BJ (cell line): ENCODE measurements around the gene CHST8. TPM values are rescaled to one million over a fixed set of nuclear protein-coding genes. Genes with fewer than 3 reads are reported as not detected.
"Not testable (repeated sequence)": the region's sequence is repeated elsewhere in the genome, so short reads cannot be mapped to it uniquely, and the experiment has no call there.

Source experiments
- CTCF ChIA-PET: fragments of 350-600 bp; formaldehyde crosslinking; extraction: SDS; loops from one replicate; lab custom pipeline; 2021; ENCODE audit warnings: antibody characterized with exemption, inconsistent platforms; lab: Yijun Ruan, JAX
- POLR2A ChIA-PET: fragments of 300-600 bp; sonication (Branson Sonifier 250); formaldehyde crosslinking; extraction: SDS; loops from one replicate; lab custom pipeline; 2021; ENCODE audit warnings: antibody characterized with exemption; lab: Charles Lee
- DNase-seq: peaks from one replicate; pipeline ENCODE4 v3.0.0-alpha.2; 2011; ENCODE audit warnings: low read depth
- H3K27me3 ChIP-seq: 2 replicates; pipeline ENCODE4 v1.6.0; 2011; ENCODE audit warnings: low read length; ENCODE audit not compliant: control insufficient read depth, insufficient read depth
- H3K36me3 ChIP-seq: 2 replicates; pipeline ENCODE4 v1.5.1; 2011; ENCODE audit warnings: low read length; ENCODE audit not compliant: control insufficient read depth, insufficient read depth
- H3K4me3 ChIP-seq: 2 replicates; pipeline ENCODE4 v1.5.1; 2011; ENCODE audit warnings: low read depth, mild to moderate bottlenecking, control low read depth, low read length
- polyA plus RNA-seq: library from polyadenylated mRNA; depleted of rRNA; stranded (reverse); fragments of >200 nt; gene quantifications from 2 replicates; pipeline ENCODE4 v1.2.3, GENCODE V29; 2011
- TF ChIP-seq, protein P1 (sequence below): IDR thresholded peaks from 2 replicates; pipeline ENCODE4 v1.5.1; 2011; ENCODE audit warnings: low read depth, mild to moderate bottlenecking, control low read depth, inconsistent platforms, low read length, moderate library complexity; ENCODE audit not compliant: insufficient read depth

CHST8 gene
- polyA plus RNA-seq, 1 experiment = 0.09 TPM

DNA sequence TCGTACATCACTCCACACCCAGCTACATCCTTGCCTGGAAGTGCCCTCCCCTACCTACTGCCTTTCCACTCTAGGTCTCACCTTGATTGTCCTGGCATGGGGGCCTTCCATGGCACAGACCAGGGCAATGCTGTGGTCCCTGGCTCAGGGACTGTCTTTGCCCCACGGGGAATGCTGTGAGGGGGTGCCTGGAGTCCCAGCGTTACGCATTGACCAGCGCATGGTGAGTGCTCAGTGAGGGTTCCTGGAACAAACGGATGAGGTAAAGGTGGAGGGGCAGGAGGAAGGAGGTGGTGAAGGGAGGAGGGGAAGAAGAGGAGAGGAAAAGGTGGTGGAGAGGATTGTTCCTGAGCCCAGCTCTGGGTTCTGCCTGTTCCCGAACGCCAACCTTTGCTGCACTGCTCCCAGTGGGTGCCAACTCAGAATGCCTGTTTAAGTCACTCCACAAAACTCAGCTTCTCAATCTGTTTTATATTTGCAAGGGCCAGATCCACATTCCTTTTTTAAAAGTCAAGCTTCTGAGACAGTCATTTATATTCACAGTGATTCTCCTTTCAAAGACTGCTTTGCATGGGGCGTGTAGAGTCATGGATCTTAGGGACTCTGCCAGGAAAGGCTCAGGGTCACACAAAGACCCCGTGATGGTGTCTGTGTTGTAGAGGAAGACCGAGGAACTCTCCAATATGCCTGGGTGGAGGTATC lies 40.8 kb downstream of the CHST8 start:
- TF ChIP-seq, protein P1, sequence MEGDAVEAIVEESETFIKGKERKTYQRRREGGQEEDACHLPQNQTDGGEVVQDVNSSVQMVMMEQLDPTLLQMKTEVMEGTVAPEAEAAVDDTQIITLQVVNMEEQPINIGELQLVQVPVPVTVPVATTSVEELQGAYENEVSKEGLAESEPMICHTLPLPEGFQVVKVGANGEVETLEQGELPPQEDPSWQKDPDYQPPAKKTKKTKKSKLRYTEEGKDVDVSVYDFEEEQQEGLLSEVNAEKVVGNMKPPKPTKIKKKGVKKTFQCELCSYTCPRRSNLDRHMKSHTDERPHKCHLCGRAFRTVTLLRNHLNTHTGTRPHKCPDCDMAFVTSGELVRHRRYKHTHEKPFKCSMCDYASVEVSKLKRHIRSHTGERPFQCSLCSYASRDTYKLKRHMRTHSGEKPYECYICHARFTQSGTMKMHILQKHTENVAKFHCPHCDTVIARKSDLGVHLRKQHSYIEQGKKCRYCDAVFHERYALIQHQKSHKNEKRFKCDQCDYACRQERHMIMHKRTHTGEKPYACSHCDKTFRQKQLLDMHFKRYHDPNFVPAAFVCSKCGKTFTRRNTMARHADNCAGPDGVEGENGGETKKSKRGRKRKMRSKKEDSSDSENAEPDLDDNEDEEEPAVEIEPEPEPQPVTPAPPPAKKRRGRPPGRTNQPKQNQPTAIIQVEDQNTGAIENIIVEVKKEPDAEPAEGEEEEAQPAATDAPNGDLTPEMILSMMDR = no peak
- H3K36me3 ChIP-seq = no peaks in the 10 kb centered on the region
- no peaks in the 10 kb centered on the region for H3K27me3 ChIP-seq
- no peak for DNase-seq
- POLR2A ChIA-PET = no interaction called here
- H3K4me3 ChIP-seq = no peak overlapping the region
- CTCF ChIA-PET = interaction anchor here (0.7 kb wide), 1 partner anchor 48 kb away, joined by 3 read pairs; no protein-coding TSS in a partner anchor

DNA sequence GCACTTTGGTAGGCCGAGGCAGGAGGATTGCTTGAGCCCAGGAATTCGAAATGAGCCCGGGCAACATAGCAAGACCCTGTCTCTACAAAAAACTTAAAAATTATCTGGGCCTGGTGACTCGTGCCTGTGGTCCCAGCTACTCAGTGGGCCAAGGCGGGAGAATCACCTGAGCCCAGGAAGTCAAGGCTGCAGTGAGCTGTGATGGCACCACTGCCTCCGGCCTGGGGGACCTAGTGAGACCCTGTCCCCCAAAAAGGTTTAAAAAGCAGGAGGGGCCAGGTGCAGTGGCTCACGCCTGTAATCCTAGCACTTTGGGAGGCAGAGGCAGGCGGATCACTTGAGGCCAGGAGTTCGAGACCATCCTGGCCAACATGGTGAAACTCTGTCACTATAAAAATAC lies 41.6 kb downstream of the CHST8 start:
- H3K4me3 ChIP-seq, POLR2A ChIA-PET, H3K27me3 ChIP-seq, H3K36me3 ChIP-seq, CTCF ChIA-PET, DNase-seq: not testable (repeated sequence)

DNA sequence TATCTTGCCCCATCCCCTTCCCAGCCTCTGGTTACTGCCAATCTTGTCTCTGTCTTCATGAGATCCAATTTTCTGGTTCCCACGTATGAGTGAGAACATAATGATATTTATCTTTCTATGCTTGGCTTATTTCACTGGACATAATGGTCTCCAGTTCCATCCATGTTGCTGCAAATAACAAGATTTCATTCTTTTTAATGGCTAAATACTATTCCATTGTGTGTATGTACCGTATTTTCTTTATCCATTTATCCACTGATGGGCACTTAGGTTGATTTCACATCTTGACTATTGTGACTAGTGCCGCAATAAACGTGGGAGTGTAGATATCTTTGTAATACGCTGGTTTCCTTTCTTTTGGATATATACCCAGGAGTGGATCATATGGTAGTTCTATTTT lies 43.0 kb downstream of the CHST8 start:
- Histone ChIP-seq H3K27me3 (no peaks in the 10 kb centered on the region), H3K4me3 (no peak overlapping the region), H3K36me3 (no peaks in the 10 kb centered on the region)
- ChIA-PET CTCF (no interaction called here), POLR2A (no interaction called here)
- TF ChIP-seq, protein P1 = no peak
- no peak for DNase-seq

DNA sequence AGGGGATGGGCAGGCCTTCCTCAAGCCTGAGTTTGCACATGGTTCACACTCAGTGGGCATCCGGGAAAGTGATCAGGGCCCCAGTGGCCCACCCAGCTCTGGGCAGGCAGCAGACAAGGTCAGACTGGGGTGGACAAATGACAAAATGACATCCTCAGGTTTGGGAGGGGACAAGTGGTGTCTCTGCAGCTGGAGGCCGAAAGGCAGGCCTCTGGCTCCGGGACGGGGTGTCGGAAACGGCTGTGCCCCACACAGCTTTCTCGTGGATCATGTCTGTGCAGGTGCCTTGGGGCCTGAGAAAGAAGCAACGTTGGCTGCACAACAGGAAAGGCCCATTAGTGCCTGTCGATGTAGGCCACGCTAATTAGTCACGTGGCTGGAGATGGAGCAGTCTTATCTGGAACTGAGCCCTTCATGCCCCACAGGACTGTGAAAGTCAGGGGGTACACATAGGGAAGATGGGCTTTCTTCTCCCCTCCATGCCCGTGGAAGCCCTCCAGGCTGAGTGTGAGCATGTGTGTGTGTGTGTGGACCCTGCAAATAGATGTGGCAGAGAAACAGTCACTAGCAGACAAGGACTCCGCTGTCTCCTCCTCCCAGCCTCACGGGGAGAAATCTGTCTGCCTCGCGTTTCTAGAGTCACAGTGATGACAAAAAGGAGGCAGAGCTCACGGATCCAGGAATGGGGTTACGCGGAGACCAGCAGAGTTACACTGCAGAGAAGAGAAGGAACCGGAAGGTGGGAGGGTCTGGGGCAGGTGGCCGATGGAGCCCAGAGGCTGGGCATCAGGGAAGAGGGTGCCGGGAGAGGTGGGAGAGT lies 44.2 kb downstream of the CHST8 start:
- ChIA-PET CTCF (no interaction called here), POLR2A (no interaction called here)
- TF ChIP-seq, protein P1 = no peak
- Histone ChIP-seq H3K27me3 (no peaks in the 10 kb centered on the region), H3K4me3 (no peak overlapping the region), H3K36me3 (no peaks in the 10 kb centered on the region)
- no peak for DNase-seq

DNA sequence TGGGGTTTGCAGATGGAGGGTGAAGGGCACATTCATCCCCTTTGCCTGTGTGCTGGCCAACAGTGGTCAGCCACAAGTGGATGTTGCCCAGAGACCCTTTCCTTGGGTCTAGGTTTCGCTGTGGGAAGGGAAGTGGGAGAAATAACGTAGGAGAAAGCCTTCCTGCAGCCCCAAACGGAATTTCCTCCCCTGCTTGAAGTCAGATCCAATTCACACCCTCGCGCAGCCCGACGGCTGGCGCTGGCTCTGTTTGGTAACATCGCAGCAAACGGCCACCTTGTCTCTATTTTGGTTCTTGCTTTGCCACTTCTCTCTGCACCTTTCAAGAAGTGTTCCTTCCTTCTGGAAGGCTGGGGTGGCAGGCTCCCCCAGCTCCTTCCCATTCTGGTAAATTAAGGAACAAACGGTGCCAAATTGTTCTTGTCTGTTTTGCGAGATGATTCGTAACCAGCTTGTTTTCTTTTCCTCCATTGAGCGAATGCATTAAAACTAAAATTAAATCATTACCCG lies 45.4 kb downstream of the CHST8 start:
- POLR2A ChIA-PET = no interaction called here
- H3K36me3 ChIP-seq = no peaks in the 10 kb centered on the region
- no peak overlapping the region for H3K4me3 ChIP-seq
- no peaks in the 10 kb centered on the region for H3K27me3 ChIP-seq
- DNase-seq = no peak
- CTCF ChIA-PET = no interaction called here
- TF ChIP-seq, protein P1 = no peak
